GM12875 (cell line): ENCODE data around the gene LCOR.

Experiments used
- H3K4me3 ChIP-seq: one replicate; pipeline ENCODE4 v1.5.1; 2011; ENCODE audit warnings: low read depth, low read length, control low read depth
- TF ChIP-seq, protein P1 (sequence below): IDR thresholded peaks from 2 replicates; pipeline ENCODE4 v1.5.1; 2011; ENCODE audit warnings: low read depth, mild to moderate bottlenecking, control low read depth, inconsistent platforms, low read length, moderate library complexity, borderline replicate concordance; ENCODE audit not compliant: insufficient read depth

The LCOR gene

DNA sequence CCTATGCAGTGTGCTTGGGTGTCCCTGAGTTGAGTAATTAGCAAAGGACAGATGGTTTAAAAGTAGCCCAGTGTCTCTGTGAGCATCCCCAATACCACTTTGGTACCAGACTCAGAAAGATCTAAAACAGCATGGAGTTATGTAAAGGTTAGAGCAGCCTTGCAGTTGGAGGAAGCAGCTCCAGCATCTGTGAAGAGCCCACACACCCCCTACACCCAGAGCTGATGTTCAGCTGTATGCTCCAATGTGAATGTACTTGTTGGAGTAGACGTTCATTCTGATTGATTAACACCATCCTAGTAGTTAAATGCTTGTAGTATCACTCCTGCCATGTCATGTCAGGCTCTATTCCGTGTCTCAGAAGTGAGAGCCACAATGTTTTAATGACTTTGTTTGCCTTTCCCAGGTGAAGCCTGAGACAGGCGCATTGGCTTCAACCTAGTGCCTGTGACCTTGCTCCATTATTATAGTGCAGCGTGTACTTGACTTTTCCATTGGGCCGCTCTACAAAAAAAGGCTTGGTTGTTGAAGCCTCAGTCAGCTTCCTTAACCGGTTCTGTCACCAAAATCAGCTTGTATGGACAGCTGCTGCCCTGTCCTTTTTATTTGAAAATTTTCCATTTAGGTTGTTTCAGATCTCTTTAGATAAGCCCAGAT lies 154.2 kb downstream of the LCOR start:
- no peak overlapping the region for H3K4me3 ChIP-seq

DNA sequence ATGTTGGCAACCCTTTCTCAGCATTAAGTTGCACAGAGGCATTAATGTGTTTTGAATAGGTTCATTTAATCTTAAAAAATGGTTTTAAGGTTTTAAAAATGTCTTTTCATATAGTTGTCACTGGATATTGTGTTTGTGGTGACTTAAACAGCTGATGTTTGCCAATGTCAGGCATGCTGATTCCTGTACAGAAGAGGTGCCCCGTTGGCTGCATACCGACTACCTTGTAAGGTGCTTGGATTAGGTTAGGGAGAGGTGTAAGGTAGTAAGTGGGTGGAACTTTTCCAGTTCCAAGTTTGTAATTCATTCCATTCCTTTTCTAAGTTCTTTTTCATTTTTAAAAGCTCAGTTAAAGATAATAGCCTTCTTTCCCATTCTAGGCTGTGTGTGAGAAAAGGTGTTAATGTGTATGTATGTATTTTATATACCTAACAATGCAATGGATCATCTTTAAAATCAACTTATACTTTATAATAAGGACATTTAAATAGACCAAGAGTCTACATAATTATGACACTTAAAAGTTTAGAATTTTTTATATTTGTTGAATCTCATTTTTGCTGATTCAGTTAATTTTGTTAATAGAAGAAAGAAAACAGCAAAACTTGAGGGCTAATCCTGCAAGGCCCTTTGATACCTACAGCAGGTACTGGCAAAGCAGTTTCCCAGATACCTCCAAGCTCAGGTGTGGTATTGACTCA lies 155.2 kb downstream of the LCOR start:
- TF ChIP-seq, protein P1, sequence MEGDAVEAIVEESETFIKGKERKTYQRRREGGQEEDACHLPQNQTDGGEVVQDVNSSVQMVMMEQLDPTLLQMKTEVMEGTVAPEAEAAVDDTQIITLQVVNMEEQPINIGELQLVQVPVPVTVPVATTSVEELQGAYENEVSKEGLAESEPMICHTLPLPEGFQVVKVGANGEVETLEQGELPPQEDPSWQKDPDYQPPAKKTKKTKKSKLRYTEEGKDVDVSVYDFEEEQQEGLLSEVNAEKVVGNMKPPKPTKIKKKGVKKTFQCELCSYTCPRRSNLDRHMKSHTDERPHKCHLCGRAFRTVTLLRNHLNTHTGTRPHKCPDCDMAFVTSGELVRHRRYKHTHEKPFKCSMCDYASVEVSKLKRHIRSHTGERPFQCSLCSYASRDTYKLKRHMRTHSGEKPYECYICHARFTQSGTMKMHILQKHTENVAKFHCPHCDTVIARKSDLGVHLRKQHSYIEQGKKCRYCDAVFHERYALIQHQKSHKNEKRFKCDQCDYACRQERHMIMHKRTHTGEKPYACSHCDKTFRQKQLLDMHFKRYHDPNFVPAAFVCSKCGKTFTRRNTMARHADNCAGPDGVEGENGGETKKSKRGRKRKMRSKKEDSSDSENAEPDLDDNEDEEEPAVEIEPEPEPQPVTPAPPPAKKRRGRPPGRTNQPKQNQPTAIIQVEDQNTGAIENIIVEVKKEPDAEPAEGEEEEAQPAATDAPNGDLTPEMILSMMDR = no peak
- no peak overlapping the region for H3K4me3 ChIP-seq

More for the DNA sequence above, 154.2 kb downstream of the LCOR start:
- TF ChIP-seq, protein P1 = no peak

DNA sequence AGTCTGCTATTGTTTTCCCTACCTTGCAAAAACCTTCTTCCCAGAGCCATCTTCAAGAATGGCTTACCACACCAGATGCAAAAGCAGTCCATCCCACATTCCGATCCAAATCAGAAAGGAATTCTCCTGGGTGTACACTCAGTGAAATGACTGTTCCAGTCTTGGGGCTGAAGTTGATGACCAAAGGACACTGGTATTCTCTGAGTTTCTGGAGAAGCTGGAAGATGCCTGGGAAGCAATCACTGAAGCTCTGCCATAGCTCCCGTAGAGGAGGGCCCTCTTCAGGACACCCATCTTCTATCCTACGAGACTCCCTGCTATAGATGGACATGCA lies 155.7 kb downstream of the LCOR start:
- TF ChIP-seq, protein P1 = no peak
- H3K4me3 ChIP-seq = no peak overlapping the region

DNA sequence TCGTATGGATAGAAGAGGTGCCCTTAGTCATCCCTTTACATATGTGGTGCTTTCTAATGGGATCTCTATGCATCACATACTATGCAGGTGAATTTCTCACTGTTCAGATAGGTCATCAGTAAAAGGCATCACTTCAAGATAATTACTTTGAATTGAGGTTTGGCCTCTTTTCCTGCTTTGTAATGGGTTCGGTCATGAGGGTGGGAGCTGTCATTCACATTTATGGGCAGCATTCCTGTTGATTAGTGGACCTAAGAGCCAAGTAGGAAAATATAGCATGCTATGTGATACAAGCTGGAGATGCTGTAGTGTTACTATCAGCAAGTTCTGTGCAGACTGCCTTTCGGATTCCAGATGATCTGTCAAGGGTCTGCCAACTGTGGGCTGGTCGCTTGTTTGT lies 156.3 kb downstream of the LCOR start:
- TF ChIP-seq, protein P1 = no peak
- H3K4me3 ChIP-seq = no peak overlapping the region

DNA sequence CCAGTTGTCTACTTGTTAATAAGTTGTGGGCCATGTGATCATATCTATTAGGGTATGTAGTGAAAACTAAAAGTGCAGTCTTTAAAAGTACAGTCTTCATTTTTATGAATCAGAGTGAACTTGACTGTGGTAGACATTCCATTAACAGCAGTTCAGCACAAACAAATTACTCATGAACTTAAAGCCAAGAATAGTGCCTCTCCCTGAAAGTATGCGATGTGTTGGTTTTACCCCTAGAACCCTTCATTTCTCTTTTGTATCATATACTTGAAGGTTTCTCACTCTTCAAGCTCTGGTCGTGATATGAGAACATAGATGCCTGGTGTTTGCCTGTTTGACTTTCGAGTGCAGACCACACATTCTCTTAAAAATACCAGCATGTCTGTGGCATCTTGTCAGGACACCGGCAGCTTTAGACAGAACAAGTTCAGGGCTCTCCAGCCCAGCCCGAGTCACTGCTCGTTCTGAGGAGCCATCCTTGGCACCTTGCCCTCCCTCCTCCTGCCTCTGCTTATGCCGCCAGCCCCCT lies 159.3 kb downstream of the LCOR start:
- TF ChIP-seq, protein P1 = no peak
- no peak overlapping the region for H3K4me3 ChIP-seq

DNA sequence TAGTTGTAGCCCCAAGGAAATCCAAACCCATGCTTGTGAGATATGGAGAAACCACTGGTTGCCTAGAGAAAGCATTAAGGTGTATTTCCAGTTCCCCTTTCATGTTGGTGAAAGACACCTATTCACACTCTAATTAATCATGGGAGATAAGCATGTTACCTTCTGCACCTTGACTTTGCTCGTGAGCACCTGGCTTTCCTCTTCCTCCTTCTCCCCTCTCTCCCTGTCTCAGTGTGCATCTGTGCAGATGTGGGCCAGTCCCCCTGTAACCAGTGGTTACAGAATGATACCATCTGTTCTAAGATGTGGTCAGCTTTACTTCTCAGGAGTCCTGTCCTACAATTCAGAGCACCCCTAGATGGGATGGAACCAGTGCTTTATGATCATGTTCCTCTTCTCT lies 160.6 kb downstream of the LCOR start:
- H3K4me3 ChIP-seq = no peak overlapping the region
- TF ChIP-seq, protein P1 = no peak

DNA sequence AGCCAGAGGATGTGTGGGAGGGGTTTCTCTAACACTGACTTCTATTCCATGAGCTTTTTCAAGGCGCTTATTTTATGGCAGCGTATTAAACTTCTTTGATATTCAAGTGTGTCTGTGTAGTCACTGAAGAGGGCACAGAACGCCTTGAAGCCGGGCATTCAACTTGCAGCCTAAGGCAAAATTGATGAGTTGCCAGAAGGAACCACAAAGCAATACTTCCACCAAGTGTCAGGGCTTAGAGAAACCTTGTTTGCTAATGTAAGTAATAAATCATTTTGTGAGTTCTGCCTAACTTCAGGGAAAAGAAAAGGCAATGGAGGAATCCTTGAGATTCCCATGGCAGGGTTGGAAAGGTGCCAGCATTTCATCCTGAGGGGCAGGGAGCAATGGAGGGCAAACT lies 163.8 kb downstream of the LCOR start:
- TF ChIP-seq, protein P1 = no peak
- H3K4me3 ChIP-seq = no peak overlapping the region
